Measurements from ENCODE around the gene ZBTB12. TPM values are rescaled to one million over a fixed set of nuclear protein-coding genes. Genes with fewer than 3 reads are reported as not detected.

ZBTB12 gene
- total and polyA plus RNA-seq, 2 of the 13 experiments (the other 11 are each of a cell fraction or from before 2014, with no cell fraction given), result 4.8 to 6.0 TPM

- no peak; the same call in 1 of the 2 replicates for TF ChIP-seq ISX (CRISPR knock-in tag; conservative IDR thresholded peaks at IDR 0.05)
- peak; percentile 90 for TF ChIP-seq ZNF331 (CRISPR knock-in tag; IDR thresholded peaks at IDR 0.05)
- no peak; the same call in none of the 2 replicates for TF ChIP-seq ZNF749 (CRISPR knock-in tag; IDR thresholded peaks at IDR 0.05; ENCODE audit: borderline replicate concordance)
- no peak; the same call in 1 of the 2 replicates for TF ChIP-seq ZBTB20 (CRISPR knock-in tag; IDR thresholded peaks at IDR 0.05; ENCODE audit: borderline replicate concordance, low read depth)
- peak; percentile 89 for TF ChIP-seq ZNF619 (CRISPR knock-in tag; IDR thresholded peaks at IDR 0.05)
- no peak for TF ChIP-seq SOX6 (IDR thresholded peaks at IDR 0.05)
- TF ChIP-seq SOX6 (CRISPR knock-in tag; IDR thresholded peaks at IDR 0.05), result peak; percentile 51; the same call in 1 of the 2 replicates
- no peak for TF ChIP-seq LCORL (IDR thresholded peaks at IDR 0.05)
- TF ChIP-seq LCORL (CRISPR knock-in tag; IDR thresholded peaks at IDR 0.05), result peak; percentile 76
- TF ChIP-seq SETDB1 (CRISPR knock-in tag; IDR thresholded peaks at IDR 0.05; ENCODE audit: borderline replicate concordance), result no peak
- TF ChIP-seq FOXJ3 (CRISPR knock-in tag; IDR thresholded peaks at IDR 0.05; ENCODE audit: borderline replicate concordance), result peak; percentile 41; the same call in 1 of the 2 replicates
- TF ChIP-seq CBX5 (CRISPR knock-in tag; IDR thresholded peaks at IDR 0.05; ENCODE audit: borderline replicate concordance), result peak; percentile 90; the same call in 1 of the 2 replicates
- peak; percentile 68; the same call in 1 of the 2 replicates for TF ChIP-seq SIX4 (CRISPR knock-in tag; IDR thresholded peaks at IDR 0.05)
- TF ChIP-seq ZNF484 (CRISPR knock-in tag; IDR thresholded peaks at IDR 0.05; ENCODE audit: borderline replicate concordance, low read depth), result no peak; the same call in 1 of the 2 replicates
- no peak for TF ChIP-seq ZNF34 (CRISPR knock-in tag; IDR thresholded peaks at IDR 0.05; ENCODE audit: borderline replicate concordance)
- TF ChIP-seq ZNF670 (CRISPR knock-in tag; IDR thresholded peaks at IDR 0.05; ENCODE audit: borderline replicate concordance), result peak; percentile 88; the same call in 1 of the 2 replicates
- TF ChIP-seq ZNF296 (CRISPR knock-in tag; conservative IDR thresholded peaks at IDR 0.05), result no peak
- TF ChIP-seq GABPB1 (CRISPR knock-in tag; IDR thresholded peaks at IDR 0.05), result peak; percentile 87
- peak; percentile 49; the same call in 1 of the 2 replicates for TF ChIP-seq ZNF264 (CRISPR knock-in tag; IDR thresholded peaks at IDR 0.05)
- TF ChIP-seq PCBP2 (optimal IDR thresholded peaks at IDR 0.05; ENCODE audit: low read depth, low read length, poor library complexity, severe bottlenecking), result peak; percentile 21
- peak; percentile 96 for TF ChIP-seq AGO2 (optimal IDR thresholded peaks at IDR 0.05; ENCODE audit: low read depth, low read length)
- peak; percentile 95 for TF ChIP-seq KDM4B (CRISPR knock-in tag; IDR thresholded peaks at IDR 0.05)
- TF ChIP-seq MAFF (IDR thresholded peaks at IDR 0.05; ENCODE audit: low read depth, low read length), result no peak
- TF ChIP-seq NFE2L2 (IDR thresholded peaks at IDR 0.05; ENCODE audit: low read length), result no peak
- TF ChIP-seq RARA (CRISPR knock-in tag; IDR thresholded peaks at IDR 0.05), result no peak; the same call in 1 of the 2 replicates
- TF ChIP-seq, protein P1, sequence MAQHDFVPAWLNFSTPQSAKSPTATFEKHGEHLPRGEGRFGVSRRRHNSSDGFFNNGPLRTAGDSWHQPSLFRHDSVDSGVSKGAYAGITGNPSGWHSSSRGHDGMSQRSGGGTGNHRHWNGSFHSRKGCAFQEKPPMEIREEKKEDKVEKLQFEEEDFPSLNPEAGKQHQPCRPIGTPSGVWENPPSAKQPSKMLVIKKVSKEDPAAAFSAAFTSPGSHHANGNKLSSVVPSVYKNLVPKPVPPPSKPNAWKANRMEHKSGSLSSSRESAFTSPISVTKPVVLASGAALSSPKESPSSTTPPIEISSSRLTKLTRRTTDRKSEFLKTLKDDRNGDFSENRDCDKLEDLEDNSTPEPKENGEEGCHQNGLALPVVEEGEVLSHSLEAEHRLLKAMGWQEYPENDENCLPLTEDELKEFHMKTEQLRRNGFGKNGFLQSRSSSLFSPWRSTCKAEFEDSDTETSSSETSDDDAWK (CRISPR knock-in tag; IDR thresholded peaks at IDR 0.05), result no peak
- TF ChIP-seq ZNF605 (CRISPR knock-in tag; IDR thresholded peaks at IDR 0.05), result peak; percentile 89; the same call in 1 of the 2 replicates
- TF ChIP-seq SNRNP70 (IDR thresholded peaks at IDR 0.05; ENCODE audit: low read depth, low read length), result no peak
- TF ChIP-seq U2AF2 (IDR thresholded peaks at IDR 0.05; ENCODE audit: low read depth, low read length), result peak; percentile 90; the same call in 1 of the 2 replicates
- TF ChIP-seq ZNF792 (CRISPR knock-in tag; IDR thresholded peaks at IDR 0.05), result peak; percentile 67
- TF ChIP-seq RAD51 (IDR thresholded peaks at IDR 0.05; ENCODE audit: borderline replicate concordance), result peak; percentile 98
- no peak for TF ChIP-seq SP1 (IDR thresholded peaks at IDR 0.05)
- peak; percentile 86 for TF ChIP-seq SP1 (CRISPR knock-in tag; IDR thresholded peaks at IDR 0.05)
- TF ChIP-seq ZNF720 (CRISPR knock-in tag; IDR thresholded peaks at IDR 0.05), result no peak
These were observed 39.3 kb downstream of the ZBTB12 start, which contains the start of gene NEU1 (continued) for GRCh38 chr6:31862344-31863235.

All from HepG2 (cell line).